HCT116 (cell line): Measurements from ENCODE around the gene SH3RF2.
A peak's percentile ranks its signal among the peaks of the same experiment; 100 is the strongest.

ENCODE experiments used
- EZH2 ChIP-seq: fragments of 200-600 bp; sonication (generic); IDR thresholded peaks from 2 replicates; pipeline ENCODE4 v1.6.1; 2017; ENCODE audit warnings: antibody characterized with exemption, mixed run types
- POLR2AphosphoS5 ChIP-seq: IDR thresholded peaks from 2 replicates; pipeline ENCODE4 v1.6.1; 2011; ENCODE audit warnings: mild to moderate bottlenecking, low read depth, low read length, moderate library complexity
- TF ChIP-seq, protein P1 (sequence below), 3 experiments: fragments of 200-600 bp in 1 of 3; sonication (generic) in 1 of 3; IDR thresholded peaks in 2 of 3; conservative IDR thresholded peaks in 1 of 3; 2 replicates each; pipeline ENCODE4 v1.5.1; 2012 to 2017; ENCODE audit warnings: low read depth in 2 of 3, low read length in 2 of 3, antibody characterized with exemption in 1 of 3, borderline replicate concordance in 1 of 3, control low read depth in 1 of 3, mild to moderate bottlenecking in 1 of 3, mixed read lengths in 1 of 3, mixed run types in 1 of 3, moderate library complexity in 1 of 3; ENCODE audit not compliant: insufficient read depth in 1 of 3
- TF ChIP-seq, protein P2 (sequence below): IDR thresholded peaks from 2 replicates; pipeline ENCODE4 v1.6.1; 2012; ENCODE audit warnings: low read depth
- TF ChIP-seq, protein P3 (sequence below): IDR thresholded peaks from 2 replicates; pipeline ENCODE4 v1.6.1; 2011; ENCODE audit warnings: mild to moderate bottlenecking, low read length, moderate library complexity; ENCODE audit not compliant: insufficient replicate concordance; ENCODE audit errors: extremely low read depth

DNA sequence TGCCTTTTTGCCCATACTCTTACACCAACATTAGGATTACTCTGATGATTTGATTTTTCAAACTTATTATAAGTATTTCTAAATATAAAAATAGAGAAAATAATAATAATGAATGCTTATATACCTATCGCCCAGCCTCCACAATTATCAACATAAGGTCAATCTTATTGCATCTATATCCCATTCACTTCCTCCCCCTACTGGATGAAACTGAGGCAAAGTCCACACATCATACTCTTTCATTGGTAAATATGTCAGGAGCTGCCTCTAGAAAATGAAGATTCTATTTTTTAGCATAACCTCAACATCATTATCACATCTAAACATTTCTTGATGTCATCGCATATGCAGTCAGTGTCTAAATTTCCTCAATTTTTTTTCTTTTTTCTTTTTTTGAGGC is 44.3 kb downstream of the SH3RF2 start:
- TF ChIP-seq, protein P1, sequence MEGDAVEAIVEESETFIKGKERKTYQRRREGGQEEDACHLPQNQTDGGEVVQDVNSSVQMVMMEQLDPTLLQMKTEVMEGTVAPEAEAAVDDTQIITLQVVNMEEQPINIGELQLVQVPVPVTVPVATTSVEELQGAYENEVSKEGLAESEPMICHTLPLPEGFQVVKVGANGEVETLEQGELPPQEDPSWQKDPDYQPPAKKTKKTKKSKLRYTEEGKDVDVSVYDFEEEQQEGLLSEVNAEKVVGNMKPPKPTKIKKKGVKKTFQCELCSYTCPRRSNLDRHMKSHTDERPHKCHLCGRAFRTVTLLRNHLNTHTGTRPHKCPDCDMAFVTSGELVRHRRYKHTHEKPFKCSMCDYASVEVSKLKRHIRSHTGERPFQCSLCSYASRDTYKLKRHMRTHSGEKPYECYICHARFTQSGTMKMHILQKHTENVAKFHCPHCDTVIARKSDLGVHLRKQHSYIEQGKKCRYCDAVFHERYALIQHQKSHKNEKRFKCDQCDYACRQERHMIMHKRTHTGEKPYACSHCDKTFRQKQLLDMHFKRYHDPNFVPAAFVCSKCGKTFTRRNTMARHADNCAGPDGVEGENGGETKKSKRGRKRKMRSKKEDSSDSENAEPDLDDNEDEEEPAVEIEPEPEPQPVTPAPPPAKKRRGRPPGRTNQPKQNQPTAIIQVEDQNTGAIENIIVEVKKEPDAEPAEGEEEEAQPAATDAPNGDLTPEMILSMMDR (IDR thresholded peaks at IDR 0.05 in 2 of 3, conservative IDR thresholded peaks at IDR 0.05 in 1 of 3; ENCODE audit: borderline replicate concordance in 1 of 3, insufficient read depth in 1 of 3, low read depth in 2 of 3, low read length in 2 of 3), result peak; percentile 47 to 54 (median 52); a peak in 5 of 6 replicates
- TF ChIP-seq POLR2AphosphoS5 (no peak), EZH2 (no peak)
- TF ChIP-seq, protein P2, sequence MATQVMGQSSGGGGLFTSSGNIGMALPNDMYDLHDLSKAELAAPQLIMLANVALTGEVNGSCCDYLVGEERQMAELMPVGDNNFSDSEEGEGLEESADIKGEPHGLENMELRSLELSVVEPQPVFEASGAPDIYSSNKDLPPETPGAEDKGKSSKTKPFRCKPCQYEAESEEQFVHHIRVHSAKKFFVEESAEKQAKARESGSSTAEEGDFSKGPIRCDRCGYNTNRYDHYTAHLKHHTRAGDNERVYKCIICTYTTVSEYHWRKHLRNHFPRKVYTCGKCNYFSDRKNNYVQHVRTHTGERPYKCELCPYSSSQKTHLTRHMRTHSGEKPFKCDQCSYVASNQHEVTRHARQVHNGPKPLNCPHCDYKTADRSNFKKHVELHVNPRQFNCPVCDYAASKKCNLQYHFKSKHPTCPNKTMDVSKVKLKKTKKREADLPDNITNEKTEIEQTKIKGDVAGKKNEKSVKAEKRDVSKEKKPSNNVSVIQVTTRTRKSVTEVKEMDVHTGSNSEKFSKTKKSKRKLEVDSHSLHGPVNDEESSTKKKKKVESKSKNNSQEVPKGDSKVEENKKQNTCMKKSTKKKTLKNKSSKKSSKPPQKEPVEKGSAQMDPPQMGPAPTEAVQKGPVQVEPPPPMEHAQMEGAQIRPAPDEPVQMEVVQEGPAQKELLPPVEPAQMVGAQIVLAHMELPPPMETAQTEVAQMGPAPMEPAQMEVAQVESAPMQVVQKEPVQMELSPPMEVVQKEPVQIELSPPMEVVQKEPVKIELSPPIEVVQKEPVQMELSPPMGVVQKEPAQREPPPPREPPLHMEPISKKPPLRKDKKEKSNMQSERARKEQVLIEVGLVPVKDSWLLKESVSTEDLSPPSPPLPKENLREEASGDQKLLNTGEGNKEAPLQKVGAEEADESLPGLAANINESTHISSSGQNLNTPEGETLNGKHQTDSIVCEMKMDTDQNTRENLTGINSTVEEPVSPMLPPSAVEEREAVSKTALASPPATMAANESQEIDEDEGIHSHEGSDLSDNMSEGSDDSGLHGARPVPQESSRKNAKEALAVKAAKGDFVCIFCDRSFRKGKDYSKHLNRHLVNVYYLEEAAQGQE, result no peak
- TF ChIP-seq, protein P3, sequence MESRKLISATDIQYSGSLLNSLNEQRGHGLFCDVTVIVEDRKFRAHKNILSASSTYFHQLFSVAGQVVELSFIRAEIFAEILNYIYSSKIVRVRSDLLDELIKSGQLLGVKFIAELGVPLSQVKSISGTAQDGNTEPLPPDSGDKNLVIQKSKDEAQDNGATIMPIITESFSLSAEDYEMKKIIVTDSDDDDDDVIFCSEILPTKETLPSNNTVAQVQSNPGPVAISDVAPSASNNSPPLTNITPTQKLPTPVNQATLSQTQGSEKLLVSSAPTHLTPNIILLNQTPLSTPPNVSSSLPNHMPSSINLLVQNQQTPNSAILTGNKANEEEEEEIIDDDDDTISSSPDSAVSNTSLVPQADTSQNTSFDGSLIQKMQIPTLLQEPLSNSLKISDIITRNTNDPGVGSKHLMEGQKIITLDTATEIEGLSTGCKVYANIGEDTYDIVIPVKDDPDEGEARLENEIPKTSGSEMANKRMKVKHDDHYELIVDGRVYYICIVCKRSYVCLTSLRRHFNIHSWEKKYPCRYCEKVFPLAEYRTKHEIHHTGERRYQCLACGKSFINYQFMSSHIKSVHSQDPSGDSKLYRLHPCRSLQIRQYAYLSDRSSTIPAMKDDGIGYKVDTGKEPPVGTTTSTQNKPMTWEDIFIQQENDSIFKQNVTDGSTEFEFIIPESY, result no peak
